ENCODE measurements around the gene FBXW8.

DNA sequence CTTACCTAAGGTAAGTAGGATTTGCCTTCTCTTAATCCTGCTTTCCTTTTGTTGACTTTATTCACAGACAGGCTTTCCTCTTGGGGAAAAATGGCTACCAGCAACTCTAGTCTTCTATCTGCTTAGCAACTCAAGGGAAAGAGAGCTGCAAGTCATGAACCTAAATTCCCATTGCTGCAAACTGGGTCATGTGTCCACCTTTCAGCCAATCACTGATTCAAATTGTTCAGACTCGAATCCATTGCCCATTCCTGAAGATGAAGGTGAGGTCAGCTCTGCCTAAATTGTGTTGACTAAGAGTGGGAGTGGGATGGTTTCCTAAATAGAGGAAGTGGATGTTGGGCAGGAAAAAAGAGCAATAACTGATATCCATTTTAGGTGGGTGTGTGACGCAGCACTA, 7.7 kb downstream of the FBXW8 start:
- TF ChIP-seq, protein P1, sequence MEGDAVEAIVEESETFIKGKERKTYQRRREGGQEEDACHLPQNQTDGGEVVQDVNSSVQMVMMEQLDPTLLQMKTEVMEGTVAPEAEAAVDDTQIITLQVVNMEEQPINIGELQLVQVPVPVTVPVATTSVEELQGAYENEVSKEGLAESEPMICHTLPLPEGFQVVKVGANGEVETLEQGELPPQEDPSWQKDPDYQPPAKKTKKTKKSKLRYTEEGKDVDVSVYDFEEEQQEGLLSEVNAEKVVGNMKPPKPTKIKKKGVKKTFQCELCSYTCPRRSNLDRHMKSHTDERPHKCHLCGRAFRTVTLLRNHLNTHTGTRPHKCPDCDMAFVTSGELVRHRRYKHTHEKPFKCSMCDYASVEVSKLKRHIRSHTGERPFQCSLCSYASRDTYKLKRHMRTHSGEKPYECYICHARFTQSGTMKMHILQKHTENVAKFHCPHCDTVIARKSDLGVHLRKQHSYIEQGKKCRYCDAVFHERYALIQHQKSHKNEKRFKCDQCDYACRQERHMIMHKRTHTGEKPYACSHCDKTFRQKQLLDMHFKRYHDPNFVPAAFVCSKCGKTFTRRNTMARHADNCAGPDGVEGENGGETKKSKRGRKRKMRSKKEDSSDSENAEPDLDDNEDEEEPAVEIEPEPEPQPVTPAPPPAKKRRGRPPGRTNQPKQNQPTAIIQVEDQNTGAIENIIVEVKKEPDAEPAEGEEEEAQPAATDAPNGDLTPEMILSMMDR (conservative IDR thresholded peaks at IDR 0.05): no peak
- TF ChIP-seq EZH2 (IDR thresholded peaks at IDR 0.05; ENCODE audit: low read depth): no peak

All from PC-9 (cell line).